ENCODE results near the gene IMP3. TPM values are rescaled to one million over a fixed set of nuclear protein-coding genes. Genes with fewer than 3 reads are reported as not detected.
A peak's percentile ranks its signal among the peaks of the same experiment; 100 is the strongest.

The IMP3 gene
- total RNA-seq, 1 experiment from 2014 or later, result 56.0 TPM

DNA sequence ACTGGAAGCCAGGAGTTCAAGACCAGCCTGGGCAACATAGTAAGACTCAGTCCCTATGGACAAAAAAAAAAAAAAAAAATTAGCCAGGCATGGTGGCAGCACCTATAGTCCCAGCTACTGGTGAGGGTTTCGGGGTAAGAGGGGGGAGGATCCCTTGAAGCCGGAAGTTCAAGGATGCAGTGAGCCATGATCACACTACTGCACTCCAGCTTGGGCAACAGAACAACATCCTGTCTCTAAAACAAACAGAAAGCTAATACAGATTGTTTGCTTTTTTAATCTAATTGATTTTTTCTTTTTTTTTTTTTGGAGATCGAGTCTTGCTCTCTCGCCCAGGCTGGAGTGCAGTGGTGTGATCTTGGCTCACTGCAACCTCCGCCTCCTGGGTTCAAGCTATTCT is 1.6 kb upstream of the IMP3 start:
- BruUV-seq (replicated peaks), result no TSS peak
- ATAC-seq, result no peak
- POLR2A ChIA-PET, result no interaction called here

DNA sequence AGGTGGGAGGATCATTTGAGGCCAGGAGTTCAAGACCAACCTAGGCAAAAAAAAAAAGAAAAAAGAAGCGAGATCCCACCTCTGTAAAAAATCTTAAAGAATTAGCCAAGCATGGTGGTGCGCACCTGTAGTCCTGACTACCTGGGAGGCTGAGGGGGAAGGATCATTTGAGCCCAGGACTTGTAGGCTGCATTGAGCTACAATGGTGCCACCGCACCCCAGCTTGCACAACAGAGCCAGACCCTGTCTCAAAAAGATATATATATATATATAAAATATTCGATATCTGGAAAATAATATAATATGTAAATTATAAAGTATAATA is 1.1 kb upstream of the IMP3 start:
- Histone ChIP-seq H3K36me3 (ENCODE audit: control insufficient read depth, insufficient read depth, low read length) (peaks cover 2% of the 10 kb centered on the region; the same call in 1 of the 2 replicates), H3K4me3 (ENCODE audit: low read depth in 2 of 2, low read length in 2 of 2) (peak overlapping the region in 1 of 2 experiments; percentile 99; a peak in 2 of 4 replicates), H3K9me3 (ENCODE audit: control insufficient read depth, insufficient read depth, low read depth, low read length) (no peaks in the 10 kb centered on the region), H3K27me3 (ENCODE audit: control insufficient read depth, insufficient read depth, low read length) (no peaks in the 10 kb centered on the region), H3K27ac (ENCODE audit: low read length) (peak overlapping the region; percentile 94; the same call in 1 of the 2 replicates), H3K4me1 (ENCODE audit: control insufficient read depth, insufficient read depth, low read length) (peaks cover 15% of the 10 kb centered on the region)
- ChIA-PET CTCF (interaction anchor here (0.7 to 1.4 kb wide), 2 partner anchors 8 to 10 kb away, joined by 3 read pairs; no protein-coding TSS in a partner anchor), POLR2A (no interaction called here)
- no peak for DNase-seq (ENCODE audit: low read depth, low spot score)
- TF ChIP-seq, protein P1, sequence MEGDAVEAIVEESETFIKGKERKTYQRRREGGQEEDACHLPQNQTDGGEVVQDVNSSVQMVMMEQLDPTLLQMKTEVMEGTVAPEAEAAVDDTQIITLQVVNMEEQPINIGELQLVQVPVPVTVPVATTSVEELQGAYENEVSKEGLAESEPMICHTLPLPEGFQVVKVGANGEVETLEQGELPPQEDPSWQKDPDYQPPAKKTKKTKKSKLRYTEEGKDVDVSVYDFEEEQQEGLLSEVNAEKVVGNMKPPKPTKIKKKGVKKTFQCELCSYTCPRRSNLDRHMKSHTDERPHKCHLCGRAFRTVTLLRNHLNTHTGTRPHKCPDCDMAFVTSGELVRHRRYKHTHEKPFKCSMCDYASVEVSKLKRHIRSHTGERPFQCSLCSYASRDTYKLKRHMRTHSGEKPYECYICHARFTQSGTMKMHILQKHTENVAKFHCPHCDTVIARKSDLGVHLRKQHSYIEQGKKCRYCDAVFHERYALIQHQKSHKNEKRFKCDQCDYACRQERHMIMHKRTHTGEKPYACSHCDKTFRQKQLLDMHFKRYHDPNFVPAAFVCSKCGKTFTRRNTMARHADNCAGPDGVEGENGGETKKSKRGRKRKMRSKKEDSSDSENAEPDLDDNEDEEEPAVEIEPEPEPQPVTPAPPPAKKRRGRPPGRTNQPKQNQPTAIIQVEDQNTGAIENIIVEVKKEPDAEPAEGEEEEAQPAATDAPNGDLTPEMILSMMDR (IDR thresholded peaks at IDR 0.05), result peak; percentile 25
- TF ChIP-seq TCF7L2 (IDR thresholded peaks at IDR 0.05; ENCODE audit: low read depth, low read length) (no peak), SIN3A (IDR thresholded peaks at IDR 0.05; ENCODE audit: borderline replicate concordance, insufficient read depth, low read depth, low read length) (no peak), POLR2AphosphoS5 (IDR thresholded peaks at IDR 0.05; ENCODE audit: low read depth, low read length) (no peak)
- no TSS peak for BruUV-seq (replicated peaks)
- intact Hi-C loops (cut with micrococcal nuclease; ENCODE audit: unreplicated experiment), result loop anchor here (5.0 kb wide), 1 partner anchor 41 kb away; no protein-coding TSS in a partner anchor
- in situ Hi-C loops (cut with HindIII; ENCODE audit: low pct_unique_long_range_greater_than_20kb, low sequenced_read_pairs), result no loop called here
- no peak for ATAC-seq

More for the DNA sequence above, 1.6 kb upstream of the IMP3 start:
- H3K9me3 ChIP-seq (ENCODE audit: control insufficient read depth, insufficient read depth, low read depth, low read length), result no peaks in the 10 kb centered on the region
- H3K27ac ChIP-seq (ENCODE audit: low read length), result no peak overlapping the region
- TF ChIP-seq TCF7L2 (IDR thresholded peaks at IDR 0.05; ENCODE audit: low read depth, low read length) (no peak), SIN3A (IDR thresholded peaks at IDR 0.05; ENCODE audit: borderline replicate concordance, insufficient read depth, low read depth, low read length) (no peak), POLR2AphosphoS5 (IDR thresholded peaks at IDR 0.05; ENCODE audit: low read depth, low read length) (no peak)
- TF ChIP-seq, protein P2, sequence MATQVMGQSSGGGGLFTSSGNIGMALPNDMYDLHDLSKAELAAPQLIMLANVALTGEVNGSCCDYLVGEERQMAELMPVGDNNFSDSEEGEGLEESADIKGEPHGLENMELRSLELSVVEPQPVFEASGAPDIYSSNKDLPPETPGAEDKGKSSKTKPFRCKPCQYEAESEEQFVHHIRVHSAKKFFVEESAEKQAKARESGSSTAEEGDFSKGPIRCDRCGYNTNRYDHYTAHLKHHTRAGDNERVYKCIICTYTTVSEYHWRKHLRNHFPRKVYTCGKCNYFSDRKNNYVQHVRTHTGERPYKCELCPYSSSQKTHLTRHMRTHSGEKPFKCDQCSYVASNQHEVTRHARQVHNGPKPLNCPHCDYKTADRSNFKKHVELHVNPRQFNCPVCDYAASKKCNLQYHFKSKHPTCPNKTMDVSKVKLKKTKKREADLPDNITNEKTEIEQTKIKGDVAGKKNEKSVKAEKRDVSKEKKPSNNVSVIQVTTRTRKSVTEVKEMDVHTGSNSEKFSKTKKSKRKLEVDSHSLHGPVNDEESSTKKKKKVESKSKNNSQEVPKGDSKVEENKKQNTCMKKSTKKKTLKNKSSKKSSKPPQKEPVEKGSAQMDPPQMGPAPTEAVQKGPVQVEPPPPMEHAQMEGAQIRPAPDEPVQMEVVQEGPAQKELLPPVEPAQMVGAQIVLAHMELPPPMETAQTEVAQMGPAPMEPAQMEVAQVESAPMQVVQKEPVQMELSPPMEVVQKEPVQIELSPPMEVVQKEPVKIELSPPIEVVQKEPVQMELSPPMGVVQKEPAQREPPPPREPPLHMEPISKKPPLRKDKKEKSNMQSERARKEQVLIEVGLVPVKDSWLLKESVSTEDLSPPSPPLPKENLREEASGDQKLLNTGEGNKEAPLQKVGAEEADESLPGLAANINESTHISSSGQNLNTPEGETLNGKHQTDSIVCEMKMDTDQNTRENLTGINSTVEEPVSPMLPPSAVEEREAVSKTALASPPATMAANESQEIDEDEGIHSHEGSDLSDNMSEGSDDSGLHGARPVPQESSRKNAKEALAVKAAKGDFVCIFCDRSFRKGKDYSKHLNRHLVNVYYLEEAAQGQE (IDR thresholded peaks at IDR 0.05; ENCODE audit: insufficient read depth in 1 of 2, low read depth in 2 of 2, low read length in 1 of 2), result no peak
- TF ChIP-seq, protein P1 (IDR thresholded peaks at IDR 0.05), result no peak
- no peak for DNase-seq (ENCODE audit: low read depth, low spot score)
- no peak overlapping the region for H3K4me3 ChIP-seq (ENCODE audit: low read depth in 2 of 2, low read length in 2 of 2)
- peaks cover 15% of the 10 kb centered on the region for H3K4me1 ChIP-seq (ENCODE audit: control insufficient read depth, insufficient read depth, low read length)
- no peaks in the 10 kb centered on the region for H3K27me3 ChIP-seq (ENCODE audit: control insufficient read depth, insufficient read depth, low read length)
- intact Hi-C loops (cut with micrococcal nuclease; ENCODE audit: unreplicated experiment) (loop anchor here (5.0 kb wide), 1 partner anchor 41 kb away; no protein-coding TSS in a partner anchor), in situ Hi-C loops (cut with HindIII; ENCODE audit: low pct_unique_long_range_greater_than_20kb, low sequenced_read_pairs) (no loop called here)
- H3K36me3 ChIP-seq (ENCODE audit: control insufficient read depth, insufficient read depth, low read length), result peaks cover 2% of the 10 kb centered on the region; the same call in 1 of the 2 replicates
- CTCF ChIA-PET, result interaction anchor here (0.7 kb wide), 1 partner anchor 45 kb away, joined by 6 read pairs; no protein-coding TSS in a partner anchor
